ENCODE measurements around the gene GAD1. TPM values are rescaled to one million over a fixed set of nuclear protein-coding genes. Genes with fewer than 3 reads are reported as not detected.

Gene GAD1
- total RNA-seq, 1 donor from 2014 or later: 13.3 TPM

Other genes starting within 250 kb of the GAD1 start
- gene SP5, start 101.5 kb upstream of the GAD1 start, total RNA-seq: 0.09 TPM in 1 of 2 replicates, not detected in the other
- gene ERICH2, start 46.5 kb upstream of the GAD1 start, total RNA-seq: not detected in 2 replicates
- 93.0 and 96.7 TPM in 2 replicates for gene GORASP2, start 112.4 kb downstream of the GAD1 start, total RNA-seq